GM19438 (cell line): Measurements from ENCODE around the gene SHF.
"Not testable (repeated sequence)": the region's sequence is repeated elsewhere in the genome, so short reads cannot be mapped to it uniquely, and the experiment has no call there.

ENCODE experiments used
- ATAC-seq: cut with Tn5 transposase; IDR thresholded peaks from one replicate; pipeline ENCODE4 v1.9.1; 2021; ENCODE audit warnings: low read depth; ENCODE audit not compliant: unreplicated experiment

Gene SHF

DNA sequence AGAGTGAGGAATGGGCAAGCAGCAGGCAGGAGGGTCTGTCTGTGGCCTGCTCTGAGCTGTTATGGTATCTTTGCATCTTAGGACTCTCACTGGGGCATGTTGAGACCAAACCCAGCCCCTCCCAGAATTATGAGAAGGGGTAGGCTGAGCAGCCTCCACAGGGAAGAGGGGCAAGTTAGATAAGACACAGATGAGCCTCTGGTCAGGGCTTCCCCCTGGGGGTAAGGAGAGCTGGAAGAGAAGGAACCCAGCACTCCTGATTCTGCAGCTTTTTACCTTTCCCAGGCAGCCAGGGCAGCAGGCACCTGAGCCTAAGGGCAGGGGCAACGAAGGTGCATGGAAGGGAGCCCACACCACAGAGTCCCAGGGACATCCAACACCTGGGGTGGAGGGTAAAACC is 38.7 kb downstream of the SHF start:
- no peak for ATAC-seq

DNA sequence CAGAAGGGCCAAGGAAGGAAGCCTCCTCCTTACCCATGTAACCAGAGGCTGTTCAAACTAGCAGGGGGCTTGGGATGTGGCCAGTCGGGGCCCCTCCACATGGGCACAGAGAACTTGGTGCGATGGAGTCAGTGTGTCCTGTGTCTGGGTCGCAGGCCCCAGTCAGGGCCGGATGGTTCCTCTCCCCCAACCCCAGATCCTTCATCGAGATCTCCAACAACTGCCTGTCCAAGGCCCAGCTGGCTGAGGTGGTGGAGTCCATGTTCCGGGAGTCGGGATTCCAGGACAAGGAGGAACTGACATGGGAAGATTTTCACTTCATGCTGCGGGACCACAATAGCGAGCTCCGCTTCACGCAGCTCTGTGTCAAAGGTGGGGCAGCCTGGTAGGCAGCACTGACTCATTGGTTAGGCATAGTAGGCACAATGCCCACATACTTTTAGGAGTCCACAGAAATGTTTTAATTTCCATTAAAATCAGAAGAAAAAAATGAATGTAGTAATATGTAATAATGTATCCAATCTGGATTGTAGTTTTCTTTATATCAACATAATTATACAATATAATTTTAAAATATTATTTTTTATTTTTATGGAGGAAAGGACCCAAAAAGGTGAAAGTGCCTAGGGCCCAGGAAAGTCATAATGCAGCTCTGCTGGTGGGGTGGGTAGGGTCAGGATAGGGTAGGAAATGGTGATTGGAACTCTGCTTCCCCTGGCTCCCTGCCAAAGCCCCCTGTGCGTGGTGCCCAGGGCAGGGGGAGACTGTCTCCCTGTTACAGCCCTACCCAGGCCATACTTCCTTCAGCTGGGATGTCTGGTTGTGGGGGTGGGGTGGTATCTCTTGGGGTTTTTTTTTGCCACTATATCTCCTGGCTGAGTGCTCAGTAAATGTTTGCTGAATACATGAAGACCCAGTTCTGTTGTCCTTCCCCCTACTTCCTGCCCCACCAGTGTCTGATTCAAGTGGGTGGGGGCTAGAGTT is 39.4 kb downstream of the SHF start:
- no peak for ATAC-seq

DNA sequence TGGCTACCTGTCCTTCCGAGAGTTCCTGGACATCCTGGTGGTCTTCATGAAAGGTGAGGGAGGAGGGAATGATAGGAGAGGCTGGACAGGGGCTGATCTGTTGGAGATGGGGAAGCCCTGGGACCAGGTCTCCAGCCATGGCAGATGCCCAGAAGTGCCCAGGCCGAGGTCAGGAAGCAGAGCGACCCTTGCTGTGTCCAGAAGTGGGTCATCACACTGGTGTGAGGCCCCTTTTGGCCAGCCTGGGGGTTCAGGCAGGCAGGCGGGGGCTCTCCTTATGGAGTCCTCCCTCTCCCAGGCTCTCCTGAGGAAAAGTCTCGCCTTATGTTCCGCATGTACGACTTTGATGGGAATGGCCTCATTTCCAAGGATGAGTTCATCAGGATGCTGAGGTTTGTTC is 40.2 kb downstream of the SHF start:
- no peak for ATAC-seq

DNA sequence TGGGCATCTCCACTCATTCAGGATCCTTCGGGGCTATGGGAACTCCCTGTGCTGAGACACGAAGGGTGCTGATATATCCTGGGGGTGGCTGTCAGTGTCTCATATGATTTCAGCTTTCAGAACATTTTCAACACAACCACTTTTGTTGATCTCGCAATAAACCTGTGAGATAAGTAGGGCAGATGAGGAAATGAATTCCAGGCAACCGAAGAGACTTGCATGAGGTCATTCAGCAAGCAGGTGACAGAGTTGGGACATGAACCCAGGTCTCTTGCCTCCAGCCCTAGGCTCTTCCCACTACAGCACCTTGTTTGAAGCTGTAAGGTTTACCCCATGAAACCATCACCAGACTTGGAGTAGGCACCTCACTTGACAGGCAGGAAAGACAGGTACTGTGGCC is 41.4 kb downstream of the SHF start:
- no peak for ATAC-seq

DNA sequence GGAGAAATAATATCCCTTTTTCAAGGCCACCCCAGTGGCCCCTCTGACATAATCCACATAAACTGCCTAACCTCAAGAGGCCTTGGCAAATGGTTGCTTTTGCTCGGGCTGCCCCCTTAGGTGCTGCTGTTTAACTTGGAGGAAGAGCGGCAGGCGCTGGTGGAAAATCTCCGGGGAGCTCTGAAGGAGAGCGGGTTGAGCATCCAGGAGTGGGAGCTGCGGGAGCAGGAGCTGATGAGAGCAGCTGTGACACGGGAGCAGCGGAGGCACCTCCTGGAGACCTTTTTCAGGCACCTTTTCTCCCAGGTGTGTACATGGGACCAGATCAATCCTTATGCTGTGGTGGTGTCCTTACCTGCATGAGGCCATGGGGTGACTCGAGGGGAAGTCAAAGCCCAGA is 43.0 kb downstream of the SHF start:
- no peak for ATAC-seq

DNA sequence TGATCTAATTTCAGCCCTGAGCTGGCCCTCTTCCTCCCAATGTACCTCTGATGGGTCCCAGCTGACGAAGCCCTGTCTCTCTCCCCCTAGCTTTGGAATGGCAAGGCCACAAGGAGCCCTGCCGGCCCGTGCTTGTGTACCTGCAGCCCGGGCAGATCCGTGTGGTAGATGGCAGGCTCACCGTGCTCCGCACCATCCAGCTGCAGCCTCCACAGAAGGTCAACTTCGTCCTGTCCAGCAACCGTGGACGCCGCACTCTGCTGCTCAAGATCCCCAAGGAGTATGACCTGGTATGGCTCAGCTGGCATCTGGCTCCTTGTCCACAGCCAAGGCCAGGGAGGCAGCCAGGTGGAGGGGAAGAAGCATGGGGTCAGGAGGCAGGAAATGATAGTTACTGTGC is 43.8 kb downstream of the SHF start:
- no peak for ATAC-seq

DNA sequence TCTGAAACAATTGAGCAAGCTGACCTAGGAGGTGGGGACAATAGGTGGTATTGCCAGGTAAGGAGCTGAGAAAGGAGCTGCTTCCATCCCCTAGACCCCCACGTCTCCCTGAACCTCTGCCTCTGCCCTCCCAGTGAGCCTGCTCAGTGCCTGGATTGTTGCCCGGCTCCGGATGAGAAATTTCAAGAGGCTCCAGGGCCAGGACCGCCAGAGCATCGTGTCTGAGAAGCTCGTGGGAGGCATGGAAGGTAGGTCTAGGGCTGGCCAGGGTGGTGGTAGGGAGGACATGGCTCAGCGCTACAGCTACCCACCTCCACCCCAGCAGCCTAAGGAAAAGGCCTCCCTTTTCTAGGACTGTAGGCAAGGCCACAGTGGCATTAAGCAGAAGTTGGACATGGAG is 44.7 kb downstream of the SHF start:
- no peak for ATAC-seq

DNA sequence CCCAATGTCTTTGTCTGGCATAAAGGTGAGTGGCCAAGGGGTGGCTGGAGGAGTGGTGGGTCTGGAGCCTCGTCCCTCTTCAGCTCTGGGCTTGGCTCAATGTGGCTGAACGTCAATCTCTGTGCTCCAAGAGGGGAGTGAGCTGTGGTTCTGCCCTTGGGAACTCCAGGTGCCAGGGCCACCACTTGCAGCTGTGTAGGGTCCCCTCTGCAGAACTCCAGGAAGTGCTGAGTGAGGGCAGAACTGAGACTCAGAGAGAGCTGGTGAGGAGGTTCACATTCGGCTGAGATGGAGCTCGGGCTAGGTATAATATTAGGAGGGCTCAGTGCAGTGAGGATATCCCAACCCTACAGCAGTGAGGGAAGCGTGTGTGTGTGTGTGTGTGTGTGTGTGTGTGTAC is 46.4 kb downstream of the SHF start:
- ATAC-seq, result no peak

DNA sequence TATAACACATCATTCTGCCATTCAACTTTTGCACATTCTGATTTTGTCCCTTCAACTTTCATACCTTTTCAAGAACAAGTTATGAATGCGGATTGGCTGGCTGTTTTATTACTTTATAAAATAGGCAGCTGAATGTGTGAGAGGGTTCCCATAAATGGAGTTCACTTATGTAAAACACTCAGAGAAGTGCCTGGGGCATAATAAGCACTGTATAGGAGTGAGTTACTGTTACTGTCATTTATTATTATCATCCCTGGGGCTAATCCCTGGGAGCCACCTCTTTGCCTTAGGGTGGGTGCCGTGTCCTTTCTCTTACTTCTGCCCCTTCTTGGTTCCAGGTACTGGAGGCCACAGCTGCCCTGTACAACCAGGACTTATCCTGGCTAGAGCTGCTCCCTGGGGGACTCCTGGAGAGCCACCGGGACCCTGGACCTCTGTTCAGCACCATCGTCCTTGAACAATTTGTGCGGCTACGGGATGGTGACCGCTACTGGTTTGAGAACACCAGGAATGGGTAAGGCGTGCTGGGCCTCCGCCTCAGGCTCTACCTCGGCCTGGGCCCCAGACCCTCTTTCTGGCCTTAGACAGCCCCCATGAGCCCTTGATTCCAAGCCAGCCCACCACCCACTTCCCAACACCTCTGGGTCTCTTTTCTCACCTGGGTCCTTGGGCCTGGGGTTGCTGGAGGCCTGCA is 47.1 kb downstream of the SHF start:
- ATAC-seq, result no peak

DNA sequence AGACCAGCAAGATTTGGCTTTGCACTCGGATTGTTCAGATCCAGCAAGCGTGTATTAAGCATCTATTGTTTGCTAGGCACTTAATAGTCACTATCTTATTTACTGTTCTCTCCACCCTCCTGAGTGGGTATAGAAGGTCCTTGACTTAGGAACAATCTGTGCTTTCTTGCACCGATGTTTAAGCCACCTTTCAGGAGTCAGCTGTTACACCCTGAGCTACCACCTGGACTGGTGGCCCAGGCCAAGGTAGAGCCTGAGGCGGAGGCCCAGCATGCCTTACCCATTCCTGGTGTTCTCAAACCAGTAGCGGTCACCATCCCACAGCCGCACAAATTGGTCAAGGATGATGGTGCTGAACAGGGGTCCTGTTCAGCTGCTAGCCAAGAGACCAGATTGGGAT is 48.0 kb downstream of the SHF start:
- ATAC-seq, result no peak

DNA sequence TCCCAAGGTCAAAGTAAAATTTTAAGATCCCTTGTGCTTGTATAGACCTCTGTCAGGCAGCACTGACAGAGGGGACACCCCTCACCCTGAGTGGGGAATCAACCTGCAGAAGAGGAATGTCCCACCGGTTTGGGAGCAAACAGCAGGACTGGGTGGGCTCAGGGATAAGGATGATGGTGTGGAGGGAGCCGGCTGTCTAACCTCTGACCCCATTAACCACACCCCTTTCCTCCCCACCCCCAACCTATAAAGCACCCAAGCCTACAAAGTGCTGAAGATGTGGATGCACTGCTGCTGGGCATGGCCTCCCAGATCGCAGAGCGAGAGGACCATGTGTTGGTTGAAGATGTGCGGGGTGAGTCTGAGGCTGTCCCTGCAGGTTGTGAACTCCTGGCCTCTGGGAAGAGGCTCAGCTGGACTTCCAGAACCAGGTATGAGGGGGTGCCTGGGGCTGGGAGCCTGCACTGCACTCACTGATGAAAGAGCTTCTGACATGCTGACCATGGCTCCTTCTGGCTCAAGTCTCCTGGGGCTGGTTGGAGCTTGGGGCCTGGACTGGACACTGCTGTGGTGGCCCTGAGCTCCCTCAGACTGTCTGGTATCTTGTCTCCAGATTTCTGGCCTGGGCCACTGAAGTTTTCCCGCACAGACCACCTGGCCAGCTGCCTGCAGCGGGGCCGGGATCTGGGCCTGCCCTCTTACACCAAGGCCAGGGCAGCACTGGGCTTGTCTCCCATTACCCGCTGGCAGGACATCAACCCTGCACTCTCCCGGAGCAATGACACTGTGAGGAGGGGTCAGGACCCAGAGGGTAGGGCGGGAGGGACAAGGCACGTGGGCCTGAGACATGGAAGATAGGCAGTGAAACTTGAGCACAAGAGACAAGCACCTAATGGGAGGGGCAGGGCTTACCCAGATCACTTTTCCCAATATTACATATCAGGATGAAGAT is 48.7 kb downstream of the SHF start:
- ATAC-seq, result no peak

DNA sequence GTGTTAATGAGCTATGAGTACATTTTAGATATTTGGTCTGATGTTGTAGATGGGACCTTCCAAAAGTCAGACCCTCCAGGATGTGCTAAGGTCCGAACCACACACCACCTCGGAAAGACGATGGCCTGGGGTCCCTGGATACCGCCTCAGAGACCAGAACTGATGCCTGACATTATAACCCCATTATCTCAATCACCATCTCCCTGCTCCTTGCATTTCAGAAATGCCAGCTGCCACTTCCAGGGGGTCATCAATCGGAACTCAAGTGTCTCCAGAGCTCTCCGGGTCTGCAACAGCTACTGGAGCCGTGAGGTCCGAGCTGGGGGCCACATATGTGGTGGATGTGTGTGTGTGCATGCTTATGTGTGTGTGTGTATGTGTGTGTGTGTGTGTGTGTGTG is 50.1 kb downstream of the SHF start:
- no peak for ATAC-seq

DNA sequence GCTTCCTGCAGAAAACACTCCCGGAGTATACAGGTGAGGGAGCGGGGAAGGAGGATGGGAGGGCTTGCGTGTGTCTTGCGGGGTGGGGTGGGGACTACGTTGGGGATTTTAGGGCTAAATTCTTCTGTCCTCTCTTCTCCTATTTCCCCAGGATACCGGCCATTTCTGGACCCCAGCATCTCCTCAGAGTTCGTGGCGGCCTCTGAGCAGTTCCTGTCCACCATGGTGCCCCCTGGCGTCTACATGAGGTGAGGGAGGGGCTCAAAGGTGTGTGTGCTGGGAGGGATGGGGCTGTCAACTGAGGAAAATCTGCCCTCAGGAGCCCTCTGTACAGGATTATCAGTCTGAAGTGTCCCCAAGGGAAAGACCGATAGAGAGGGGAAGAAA is 51.4 kb downstream of the SHF start:
- no peak for ATAC-seq

DNA sequence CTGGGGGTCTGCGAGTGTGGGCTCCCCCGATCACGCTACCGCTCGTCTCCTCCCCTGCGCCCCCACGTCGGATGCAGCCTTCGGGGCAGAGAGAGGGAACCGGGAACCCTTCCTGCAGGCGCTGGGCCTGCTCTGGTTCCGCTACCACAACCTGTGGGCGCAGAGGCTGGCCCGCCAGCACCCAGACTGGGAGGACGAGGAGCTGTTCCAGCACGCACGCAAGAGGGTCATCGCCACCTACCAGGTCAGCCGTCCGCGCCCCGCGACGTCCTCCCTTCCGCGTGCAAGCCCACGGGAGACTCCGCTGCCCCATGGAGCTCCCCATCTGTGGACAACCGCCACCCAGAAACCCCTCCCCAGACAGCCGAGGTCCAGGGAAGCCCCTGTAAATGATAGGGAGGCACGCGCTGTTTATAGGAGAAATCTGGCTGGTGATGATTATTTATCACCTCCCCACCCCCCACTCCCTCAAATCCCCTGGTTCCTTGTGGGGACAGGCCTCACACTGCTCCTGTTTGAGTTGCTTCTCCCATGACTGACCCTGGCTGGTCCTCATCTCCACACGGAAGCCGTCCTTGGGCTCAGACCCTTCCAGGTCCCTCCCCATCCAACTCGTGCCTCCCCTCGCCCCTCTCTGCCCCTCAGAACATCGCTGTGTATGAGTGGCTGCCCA is 51.9 kb downstream of the SHF start:
- not testable (repeated sequence) for ATAC-seq

DNA sequence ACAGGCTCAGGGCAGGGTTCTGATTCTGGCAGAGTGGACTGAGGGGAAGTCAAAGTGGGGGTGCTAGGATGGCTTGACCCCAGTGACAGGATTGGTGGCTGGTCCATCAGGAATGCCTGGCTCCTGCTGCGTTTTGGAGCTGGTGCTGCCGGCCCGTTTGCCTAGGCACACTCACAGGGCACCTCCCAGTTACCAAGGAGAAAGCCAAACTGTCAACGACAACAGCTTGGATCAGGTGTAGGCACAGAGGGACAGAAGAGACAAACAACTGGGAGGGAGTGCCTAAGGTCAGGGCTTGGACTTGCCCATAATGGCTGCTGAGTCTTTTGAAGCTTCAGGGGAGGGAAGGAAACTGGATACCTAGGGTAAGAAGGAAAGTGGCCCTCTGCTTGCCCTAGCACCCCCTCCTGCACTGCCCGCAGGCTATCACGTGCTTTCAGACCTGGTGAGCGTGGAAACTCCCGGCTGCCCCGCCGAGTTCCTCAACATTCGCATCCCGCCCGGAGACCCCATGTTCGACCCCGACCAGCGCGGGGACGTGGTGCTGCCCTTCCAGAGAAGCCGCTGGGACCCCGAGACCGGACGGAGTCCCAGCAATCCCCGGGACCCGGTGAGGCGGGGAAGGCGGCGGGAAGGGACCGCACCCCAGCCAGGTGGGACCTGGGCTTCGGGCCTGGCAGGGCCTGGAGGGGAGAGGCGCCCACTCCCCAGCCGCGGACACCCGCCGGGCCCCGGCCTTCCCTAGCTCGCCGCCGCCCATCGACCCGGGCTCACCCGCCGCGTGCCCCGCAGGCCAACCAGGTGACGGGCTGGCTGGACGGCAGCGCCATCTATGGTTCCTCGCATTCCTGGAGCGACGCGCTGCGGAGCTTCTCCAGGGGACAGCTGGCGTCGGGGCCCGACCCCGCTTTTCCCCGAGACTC is 52.8 kb downstream of the SHF start:
- ATAC-seq, result no peak

DNA sequence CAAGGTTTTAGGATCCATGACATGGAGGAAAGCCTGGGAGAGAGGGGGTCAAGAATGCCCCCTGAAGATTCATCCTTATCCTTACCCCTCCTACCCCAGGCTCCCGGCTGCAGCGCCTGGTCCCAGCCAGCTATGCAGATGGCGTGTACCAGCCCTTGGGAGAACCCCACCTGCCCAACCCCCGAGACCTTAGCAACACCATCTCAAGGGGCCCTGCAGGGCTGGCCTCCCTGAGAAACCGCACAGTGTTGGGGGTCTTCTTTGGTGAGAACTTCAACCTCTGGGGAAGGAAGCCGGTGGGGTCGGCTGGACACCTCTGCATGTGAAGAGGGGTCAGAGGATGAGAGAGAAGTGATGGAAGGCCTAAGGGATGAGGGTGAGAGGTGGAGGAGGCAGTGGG is 53.7 kb downstream of the SHF start:
- no peak for ATAC-seq

DNA sequence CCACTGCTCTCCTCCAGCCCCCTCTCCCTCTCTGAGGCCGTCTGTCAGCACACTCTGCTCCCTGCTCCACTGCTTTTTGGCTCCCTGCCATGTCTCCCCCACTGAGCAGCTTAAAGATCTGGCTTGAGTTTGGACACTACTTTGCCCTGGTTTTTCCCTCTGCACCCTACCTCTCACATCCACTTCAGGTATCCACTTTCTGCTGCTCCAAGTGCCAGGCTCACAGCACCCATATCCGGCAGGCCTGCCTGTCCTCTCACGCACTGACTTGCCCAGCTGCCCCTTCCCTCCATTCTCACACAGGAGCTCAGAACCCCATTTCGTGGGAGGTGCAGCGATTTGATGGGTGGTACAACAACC is 54.2 kb downstream of the SHF start:
- no peak for ATAC-seq

DNA sequence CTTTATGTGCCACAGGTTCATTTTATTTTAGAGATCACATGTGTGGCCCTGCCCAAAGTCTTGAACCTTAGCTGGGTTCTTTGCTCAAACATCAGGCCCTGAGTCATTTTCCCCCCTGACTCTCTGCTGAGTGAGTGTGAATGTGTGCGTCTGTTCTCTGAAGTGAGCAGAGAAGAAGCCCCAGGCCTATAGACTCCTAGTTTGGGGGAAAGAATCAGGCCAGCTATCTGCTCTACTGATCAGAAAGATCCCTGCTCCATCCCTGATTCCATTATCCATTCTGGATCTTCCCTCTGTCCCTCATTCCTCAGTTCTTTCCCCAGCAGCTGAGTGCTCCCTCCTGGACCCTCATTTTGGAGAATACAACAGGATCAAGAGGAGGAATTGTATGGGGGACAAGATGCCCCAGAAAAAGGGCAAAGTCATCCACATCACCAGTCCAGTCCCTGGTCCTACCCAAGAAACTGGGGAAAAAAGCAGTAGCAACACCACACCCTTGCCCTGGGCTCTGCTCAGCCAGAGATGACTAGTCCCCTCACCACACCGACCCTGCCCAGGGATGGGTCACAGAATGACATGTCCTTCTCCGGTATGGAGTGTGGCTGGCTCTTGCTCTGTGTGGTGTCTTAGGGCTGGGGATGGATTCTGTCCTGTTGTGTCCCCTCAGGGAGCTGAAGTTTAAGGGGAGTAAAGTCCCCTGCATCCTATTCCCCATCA is 54.8 kb downstream of the SHF start:
- no peak for ATAC-seq

DNA sequence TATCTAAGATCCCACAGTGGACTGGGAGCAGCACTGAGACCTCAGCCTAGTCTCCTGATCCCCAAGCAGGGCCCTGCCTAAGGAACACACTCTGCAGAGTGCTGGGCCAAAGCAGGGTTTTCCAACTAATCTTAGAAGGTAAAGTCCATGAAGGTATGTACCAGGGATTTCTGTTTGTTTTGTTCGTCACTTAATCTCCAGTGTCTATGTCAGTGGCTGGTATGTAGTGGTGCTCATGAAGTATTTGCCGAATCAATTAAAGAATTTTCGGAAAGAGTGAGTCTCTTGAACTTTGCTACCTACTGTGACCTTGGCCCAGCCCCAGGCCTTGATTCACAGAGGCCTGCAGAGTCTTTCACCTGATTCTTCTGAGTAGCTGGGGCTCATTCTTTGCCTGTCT is 56.3 kb downstream of the SHF start:
- no peak for ATAC-seq
